Adrenal gland (tissue), 12 donors: Measurements from ENCODE around the gene PRDM16. TPM values are rescaled to one million over a fixed set of nuclear protein-coding genes. Genes with fewer than 3 reads are reported as not detected.

Experiments used
- DNase-seq, 7 donors: peaks; one replicate each; pipeline ENCODE4 v3.0.0-alpha.2; 2019 to 2020
- H3K27ac ChIP-seq, 5 donors: fragments of 200-600 bp; sonication (generic) in 4 of 5; 1 replicate in 3 of 5; 2 replicates in 2 of 5; pipeline versions ENCODE4 v1.5.1 to v1.8.0; 2016 to 2020; ENCODE audit warnings: mild to moderate bottlenecking in 1 of 5
- H3K27me3 ChIP-seq: fragments of 200-600 bp; 2 replicates; pipeline ENCODE4 v1.8.0; 2021
- H3K36me3 ChIP-seq, 2 donors: fragments of 200-600 bp; replicated peaks in 1 of 2; 1 replicate in 1 of 2; 2 replicates in 1 of 2; pipeline versions ENCODE4 v1.5.1 to v1.8.0; 2018 to 2022
- H3K4me1 ChIP-seq, 2 donors: fragments of 200-600 bp; replicated peaks in 1 of 2; 1 replicate in 1 of 2; 2 replicates in 1 of 2; pipeline versions ENCODE4 v1.5.1 to v1.8.0; 2018 to 2021
- H3K4me3 ChIP-seq, 4 donors: fragments of 200-600 bp; sonication (generic) in 3 of 4; one replicate each; pipeline ENCODE4 v1.5.1; 2016 to 2018
- H3K9me3 ChIP-seq, 3 donors: fragments of 200-600 bp; sonication (generic) in 1 of 3; replicated peaks in 1 of 3; 1 replicate in 2 of 3; 2 replicates in 1 of 3; pipeline versions ENCODE4 v1.5.1 to v1.8.0; 2016 to 2021
- CTCF ChIP-seq, 6 experiments: fragments of 450-650 bp in 4 of 6; fragments of 200-600 bp in 2 of 6; sonication (generic) in 1 of 6; IDR thresholded peaks; 1 replicate in 5 of 6; 2 replicates in 1 of 6; pipeline versions ENCODE4 v1.5.1 to v1.8.0; 2016 to 2021; ENCODE audit warnings: antibody characterized with exemption in 6 of 6, mild to moderate bottlenecking in 2 of 6, moderate library complexity in 1 of 6
- POLR2A ChIP-seq, 2 donors: fragments of 450-650 bp; IDR thresholded peaks; one replicate each; pipeline ENCODE4 v1.6.1; 2017; ENCODE audit warnings: antibody characterized with exemption in 2 of 2, mild to moderate bottlenecking in 2 of 2, moderate library complexity in 1 of 2
- WGBS, 4 donors: extraction: QIAGEN DNeasy Blood & Tissue Kit in 2 of 4; methylation state at CpG; one replicate each; pipeline versions ENCODE4 v1.1.5 to v1.1.7; 2013 to 2017; 5-methylcytosine and 5-hydroxymethylcytosine counted together
- intact Hi-C, 2 donors: fragments of 100-400 bp; cut with DNase I; formaldehyde crosslinking; loops; one replicate each; pipeline versions ENCODE4 v1.14.1 to v1.15.0; 2022 to 2023
- polyA plus RNA-seq, 3 donors: library from polyadenylated mRNA; stranded (reverse); fragments of 200-250 nt in 2 of 3; fragments of 350-450 nt in 1 of 3; fragmentation: Illumina TruSeq in 1 of 3; extraction: RNeasy Lipid Tissue Mini Kit (QIAGEN cat#74804) in 1 of 3; gene quantifications; one replicate each; pipeline ENCODE4 v1.2.3, GENCODE V29; 2013 to 2014
- total RNA-seq, 9 donors: library from RNA; depleted of rRNA in 4 of 9; stranded (reverse); fragments of >200 nt in 4 of 9; fragments of 120-200 nt in 1 of 9; fragmentation: NEBNext Ultra II Directional in 1 of 9; extraction: Animal tissue kit (Norgen Biotek cat#: 25700) in 1 of 9; gene quantifications; one replicate each; pipeline versions ENCODE4 v1.1.0 to v1.2.4, GENCODE V29; 2013 to 2023
- donor health status: healthy with polysubstance abuse.
- donor health status: Bipolar disorder and iron deficiency.
- donor health status: DM: yes; HTN: yes; CAD: no.
- donor health status: DM: no; HTN: no; CAD: no.
- donor health status: DM: no; HTN: no; CAD: no.
- donor health status: DM: yes; HTN: yes; CAD: no.

Gene PRDM16
- total and polyA plus RNA-seq, 12 donors = 0.04 to 2.8 (median 0.61) TPM; not detected in 1

DNA sequence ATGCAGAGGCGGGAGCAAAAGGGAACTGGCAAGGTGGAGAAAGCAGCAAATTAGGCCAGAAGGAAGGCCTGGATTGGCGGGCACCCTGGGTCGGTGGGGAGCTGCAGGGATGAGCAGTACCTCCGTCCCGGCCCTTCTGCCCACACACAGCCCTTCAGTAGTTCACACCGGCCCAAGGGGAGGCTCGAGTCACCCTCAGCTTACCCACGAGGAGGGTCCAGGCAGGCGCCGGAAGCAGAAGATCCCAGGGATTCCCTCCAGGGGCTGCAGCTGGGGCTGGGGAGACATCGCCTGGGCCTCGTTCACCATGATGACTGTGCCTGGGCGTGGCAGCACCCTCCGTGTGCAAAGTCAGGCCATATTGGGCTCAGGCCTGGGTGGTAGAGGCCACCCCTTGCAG lies 190.0 kb downstream of the PRDM16 start:
- H3K27ac ChIP-seq = no peak overlapping the region

DNA sequence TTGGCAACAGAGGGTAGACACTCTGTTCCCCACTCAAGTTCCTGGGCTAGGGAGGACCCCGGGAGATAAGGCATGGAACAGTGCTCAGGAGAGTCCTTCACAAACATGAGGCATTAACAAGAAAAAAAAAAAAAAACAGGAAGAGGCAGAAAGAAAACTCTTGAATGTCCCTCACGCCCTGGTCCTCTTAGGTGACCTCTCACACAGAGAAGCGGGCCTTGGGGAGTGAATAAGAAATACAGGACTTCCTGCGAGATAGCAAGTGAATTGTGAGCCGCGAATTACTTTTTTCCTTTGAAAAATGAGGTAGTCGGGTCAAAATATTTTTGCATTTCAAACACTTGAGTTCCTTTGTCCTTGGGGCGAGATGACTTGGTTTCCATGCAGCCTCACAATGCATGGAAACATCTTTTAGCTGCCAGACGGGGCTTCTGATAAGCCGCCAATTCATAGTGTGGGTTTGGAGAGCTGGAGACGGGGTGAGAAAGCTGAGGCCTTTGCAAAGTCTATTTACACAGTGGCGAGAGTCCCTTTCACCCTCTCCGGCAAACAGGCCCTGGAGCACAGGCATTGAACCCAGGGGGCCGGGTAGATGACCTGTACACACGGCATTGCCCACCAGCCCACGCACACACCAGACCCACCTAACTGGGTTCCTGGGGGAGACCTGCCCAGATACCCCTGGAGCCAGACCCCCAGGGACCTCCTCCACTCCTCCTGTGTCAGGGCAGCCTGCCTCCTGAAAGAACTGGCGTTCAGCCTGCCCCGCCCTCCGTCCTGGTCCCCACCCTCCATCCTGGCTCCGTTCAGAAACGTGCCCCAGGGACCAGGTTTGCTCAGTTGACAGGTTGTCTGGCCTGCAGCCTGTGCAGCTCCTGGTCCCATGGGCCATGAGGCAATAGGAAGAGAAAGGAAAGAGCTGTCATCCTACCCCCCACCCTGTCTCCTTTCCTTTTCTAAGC lies 192.3 kb downstream of the PRDM16 start:
- Histone ChIP-seq H3K36me3 (no peaks in the 10 kb centered on the region), H3K27ac (no peak overlapping the region), H3K4me1 (no peaks in the 10 kb centered on the region), H3K4me3 (no peak overlapping the region), H3K27me3 (no peaks in the 10 kb centered on the region), H3K9me3 (no peaks in the 10 kb centered on the region)
- whole genome bisulfite sequencing, 4 donors = 71 to 76% (median 75%) methylated on average over 12 to 21 of the region's 21 CpGs
- TF ChIP-seq CTCF (IDR thresholded peaks at IDR 0.05) (no peak), POLR2A (IDR thresholded peaks at IDR 0.05) (no peak)
- intact Hi-C loops = no loop called here
- DNase-seq = no peak

More for the DNA sequence above, 190.0 kb downstream of the PRDM16 start:
- Histone ChIP-seq H3K9me3 (no peaks in the 10 kb centered on the region), H3K4me1 (no peaks in the 10 kb centered on the region), H3K4me3 (no peak overlapping the region), H3K36me3 (no peaks in the 10 kb centered on the region), H3K27me3 (no peaks in the 10 kb centered on the region)
- DNase-seq = no peak
- TF ChIP-seq POLR2A (IDR thresholded peaks at IDR 0.05) = no peak
- no peak for TF ChIP-seq CTCF (IDR thresholded peaks at IDR 0.05)
- intact Hi-C loops = no loop called here
- WGBS, 4 donors = 67 to 88% (median 75%) methylated on average over 5 to 14 of the region's 14 CpGs

DNA sequence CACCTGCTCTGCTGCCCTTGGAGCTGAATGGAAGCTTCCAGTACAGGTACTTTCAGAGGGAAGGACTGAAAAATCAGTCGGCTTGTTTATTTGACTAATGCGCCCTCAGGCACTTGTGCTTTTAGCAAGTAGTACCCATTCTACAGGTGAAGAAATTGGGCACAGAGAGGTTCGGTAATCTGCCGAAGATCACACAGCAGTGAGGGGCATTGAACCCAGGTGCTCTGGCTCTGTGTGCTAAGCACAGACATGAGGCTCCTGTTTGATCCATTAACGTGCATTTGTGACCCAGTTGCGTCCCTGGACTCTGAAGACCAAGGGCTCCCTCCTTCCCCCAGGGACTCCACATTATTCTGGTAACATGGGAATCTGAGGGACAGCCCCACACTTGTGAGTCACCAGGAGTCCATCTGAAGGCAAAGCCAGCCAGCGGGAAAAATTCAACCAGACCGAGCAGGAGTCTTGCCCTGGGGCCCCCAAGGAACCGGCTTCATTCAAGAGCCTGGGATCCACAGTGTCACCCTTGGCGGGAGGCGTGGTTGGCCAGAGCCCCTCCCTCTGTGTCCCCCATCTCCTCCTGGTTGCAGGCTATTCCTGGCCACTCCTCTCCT lies 193.1 kb downstream of the PRDM16 start:
- Histone ChIP-seq H3K36me3 (no peaks in the 10 kb centered on the region), H3K4me1 (no peaks in the 10 kb centered on the region), H3K4me3 (no peak overlapping the region), H3K9me3 (no peaks in the 10 kb centered on the region), H3K27me3 (no peaks in the 10 kb centered on the region), H3K27ac (no peak overlapping the region)
- intact Hi-C loops = no loop called here
- 71 to 76% (median 74%) methylated on average over 10 to 11 of the region's 11 CpGs for WGBS, 4 donors
- TF ChIP-seq CTCF (IDR thresholded peaks at IDR 0.05) (no peak), POLR2A (IDR thresholded peaks at IDR 0.05) (no peak)
- no peak for DNase-seq

- H3K27ac ChIP-seq = no peak overlapping the region
- TF ChIP-seq POLR2A (IDR thresholded peaks at IDR 0.05) (no peak), CTCF (IDR thresholded peaks at IDR 0.05) (no peak)
- no peaks in the 10 kb centered on the region for H3K27me3 ChIP-seq
- intact Hi-C loops = no loop called here
- no peak overlapping the region for H3K4me3 ChIP-seq
- DNase-seq = no peak
- no peaks in the 10 kb centered on the region for H3K4me1 ChIP-seq
- H3K36me3 ChIP-seq = no peaks in the 10 kb centered on the region
- no peaks in the 10 kb centered on the region for H3K9me3 ChIP-seq
- 73 to 89% (median 81%) methylated on average over 10 to 26 of the region's 26 CpGs for WGBS, 4 donors
These were observed 193.8 kb downstream of the PRDM16 start for GRCh38 chr1:3262681-3263286.
